Ovary (tissue), 3 donors: ENCODE measurements around the gene C19orf33.

Source experiments
- CTCF ChIP-seq, 3 donors: fragments of 450-650 bp in 2 of 3; fragments of 200-600 bp in 1 of 3; IDR thresholded peaks; one replicate each; pipeline versions ENCODE4 v1.5.1 to v1.8.0; 2016 to 2022; ENCODE audit warnings: antibody characterized with exemption in 3 of 3, mild to moderate bottlenecking in 1 of 3
- EP300 ChIP-seq: sonication (generic); formaldehyde crosslinking; IDR thresholded peaks from one replicate; pipeline ENCODE4 v1.6.1; 2017; ENCODE audit warnings: antibody characterized with exemption
- POLR2A ChIP-seq: fragments of 450-650 bp; IDR thresholded peaks from one replicate; pipeline ENCODE4 v1.6.1; 2017; ENCODE audit warnings: antibody characterized with exemption, mild to moderate bottlenecking, moderate library complexity
- donor health status: DM: no; HTN: no; CAD: no.

GRCh38 chr19:38319421-38320258, 15.6 kb downstream of the C19orf33 start, which contains the start of gene KCNK6:
- peak in 1 of 3 donors; percentile 13 for TF ChIP-seq CTCF (IDR thresholded peaks at IDR 0.05)
- no peak for TF ChIP-seq EP300
- TF ChIP-seq POLR2A: peak; percentile 22
